ENCODE results near the gene RTL1.

RTL1 gene

DNA sequence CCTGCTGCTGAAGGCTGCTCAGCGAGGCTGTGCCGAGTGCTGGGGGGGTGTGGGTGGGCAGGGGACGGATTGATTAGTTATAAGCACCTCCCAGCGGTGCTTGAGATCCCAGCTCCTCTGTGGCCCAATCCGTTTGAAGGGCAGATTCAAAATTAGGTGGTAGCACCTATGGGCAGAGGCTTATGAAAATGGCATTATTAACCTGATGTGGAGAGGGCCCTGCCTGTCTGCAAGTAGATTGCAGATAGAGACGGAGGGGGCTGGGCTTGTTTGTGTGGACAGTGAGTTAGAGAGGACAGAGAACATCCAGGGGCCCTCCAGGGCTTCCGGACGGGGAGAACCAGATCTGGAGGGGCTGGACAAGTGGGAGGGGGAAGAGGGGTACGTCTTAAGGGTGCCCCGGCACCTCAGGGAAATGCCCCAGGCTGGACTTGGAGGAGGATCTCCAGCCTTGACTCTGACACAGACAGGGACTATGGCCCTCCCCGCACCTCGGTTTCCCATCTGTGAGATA lies at the start of gene RTL1:
Gene RTL1 (minus strand): TSS at position 51 of the 514 bp plus-strand sequence. CDS start 18,934 bp downstream, outside the sequence.
- no peak for DNase-seq (ENCODE audit: low spot score)

GRCh38 chr14:100950024-100950423 lies 46.5 kb upstream of the RTL1 start:
- no peak for DNase-seq (ENCODE audit: low spot score)

GRCh38 chr14:100944052-100944451 lies 40.5 kb upstream of the RTL1 start:
- DNase-seq (ENCODE audit: low spot score), result no peak

DNA sequence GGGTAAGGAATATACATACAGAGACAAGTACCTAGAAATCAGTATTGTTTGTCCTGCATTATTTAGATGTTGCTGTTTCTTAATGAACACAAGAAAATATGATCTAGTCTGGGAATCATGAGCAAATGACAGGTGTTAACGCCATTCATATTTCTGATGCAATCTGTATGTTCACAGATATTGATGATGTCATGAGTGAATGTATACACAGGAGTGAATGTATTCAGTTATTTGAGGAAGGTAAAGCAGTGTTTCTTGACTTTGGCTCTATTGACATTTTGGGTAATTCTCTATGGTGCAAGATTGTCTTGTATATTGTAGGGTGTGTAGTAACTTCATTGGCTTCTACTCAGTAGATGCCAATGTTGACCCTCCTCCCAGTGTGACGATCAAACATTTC lies 26.7 kb upstream of the RTL1 start:
- DNase-seq (ENCODE audit: low spot score), result no peak

- no peak for DNase-seq (ENCODE audit: low spot score)
Observed at GRCh38 chr14:100915560-100915959, 12.0 kb upstream of the RTL1 start.

DNA sequence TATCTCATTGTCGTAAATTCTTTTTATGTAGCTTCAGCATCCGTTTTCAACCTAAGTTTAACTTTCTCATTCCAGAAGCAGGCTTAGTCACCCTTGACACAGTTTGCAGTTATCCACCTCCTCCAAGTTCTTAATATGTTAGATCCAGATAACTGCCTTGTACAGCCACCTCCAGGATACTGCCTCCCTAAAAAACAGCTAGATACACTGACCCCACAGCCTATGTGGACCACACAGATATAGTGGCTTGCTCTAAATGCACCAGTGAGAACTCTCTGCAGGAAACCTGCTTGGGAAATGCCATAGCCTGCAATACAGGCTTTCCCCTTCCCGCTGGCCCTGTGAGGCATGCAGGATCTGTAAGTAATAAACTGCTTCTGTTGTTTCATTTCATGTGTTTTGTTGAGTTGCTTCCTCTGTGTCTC lies 11.1 kb upstream of the RTL1 start:
- DNase-seq (ENCODE audit: low spot score), result no peak

DNA sequence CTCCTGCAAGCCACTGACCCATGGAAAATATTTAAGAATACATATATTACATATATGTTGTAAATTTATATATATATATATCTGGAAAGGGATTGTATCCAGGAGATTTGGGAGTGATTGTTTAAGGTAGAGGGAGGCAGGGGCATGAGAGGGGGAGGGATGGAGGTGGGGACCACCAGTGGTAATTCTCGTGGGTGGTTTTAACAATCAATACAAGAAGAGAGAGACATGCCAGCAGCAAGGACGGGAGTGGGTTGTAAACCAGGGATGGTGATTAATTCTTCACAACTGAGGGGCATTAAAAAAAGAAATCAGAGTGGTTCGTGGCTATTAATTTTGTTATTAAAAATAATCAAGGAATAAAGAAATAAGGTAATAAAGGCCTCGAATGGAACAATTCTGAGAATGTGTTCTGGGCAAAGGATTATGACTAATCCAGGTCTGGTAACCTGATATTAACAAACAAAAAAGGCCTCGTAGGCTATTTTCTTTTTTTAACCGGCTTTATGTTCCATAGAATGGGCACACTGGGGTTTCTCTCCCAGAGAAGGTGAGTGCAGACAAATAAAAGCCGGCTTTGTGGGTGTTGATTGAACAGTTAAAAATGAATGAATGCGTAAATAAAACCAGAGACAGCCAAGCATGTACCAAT lies 8.3 kb upstream of the RTL1 start:
- DNase-seq (ENCODE audit: low spot score), result no peak

DNA sequence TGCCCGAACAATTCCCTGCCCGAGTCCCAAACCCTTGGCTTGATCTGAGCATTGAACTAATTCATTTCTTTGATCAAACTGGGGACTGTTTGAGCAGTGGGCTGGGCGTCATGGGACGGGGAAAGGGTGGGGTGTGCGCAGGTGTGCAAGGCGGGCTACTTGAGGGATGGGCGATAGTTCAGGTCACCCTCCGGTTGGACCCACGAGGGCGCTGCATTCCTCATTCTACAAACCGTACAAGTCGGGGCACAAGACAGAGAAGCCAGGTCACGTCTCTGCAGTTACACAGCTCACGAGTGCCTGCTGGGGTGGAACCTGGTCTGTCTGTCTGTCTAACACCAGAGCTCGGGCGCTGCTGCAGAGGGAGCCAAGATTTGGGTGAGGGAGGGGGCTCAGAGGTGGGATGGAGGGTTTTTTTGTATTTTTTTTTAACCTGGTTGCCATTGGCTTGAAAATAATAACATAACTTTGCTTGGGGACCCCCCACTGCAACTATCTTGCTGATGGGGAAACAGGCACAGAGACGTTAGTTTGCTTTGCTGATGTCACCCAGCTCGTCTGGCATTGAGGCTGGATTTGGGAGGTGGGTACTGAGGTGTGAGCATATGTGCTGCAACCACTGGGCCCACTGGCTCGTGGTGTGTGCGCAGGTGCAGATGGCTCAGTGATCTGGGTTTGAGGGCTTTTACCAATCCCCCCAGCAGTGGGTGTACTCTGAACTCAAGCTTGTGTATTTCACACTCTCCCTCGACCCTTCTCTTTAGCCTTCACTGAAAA lies 7.6 kb upstream of the RTL1 start:
- no peak for DNase-seq (ENCODE audit: low spot score)

- DNase-seq (ENCODE audit: low spot score), result no peak
Observed at GRCh38 chr14:100909439-100909838, 5.9 kb upstream of the RTL1 start.

DNA sequence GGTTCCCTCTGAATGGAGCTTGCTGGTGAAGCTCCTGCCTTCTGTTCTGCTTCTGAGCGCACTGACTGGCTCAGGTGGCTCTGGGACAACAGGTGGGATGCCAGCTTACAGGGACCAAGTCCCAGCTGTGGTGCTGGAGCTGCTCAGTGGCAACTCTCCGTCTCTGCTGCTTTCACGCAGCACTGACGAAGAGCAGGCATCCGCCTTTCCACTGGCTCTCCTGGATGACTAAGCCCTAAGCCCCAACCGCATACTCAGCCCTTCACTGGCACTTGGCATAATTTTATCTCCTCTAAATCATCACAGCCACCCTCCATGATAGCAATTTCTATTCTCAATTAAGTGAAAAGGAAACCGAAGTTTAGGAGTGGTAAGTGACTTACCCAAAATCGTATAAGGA lies 3.7 kb upstream of the RTL1 start:
- no peak for DNase-seq (ENCODE audit: low spot score)

DNA sequence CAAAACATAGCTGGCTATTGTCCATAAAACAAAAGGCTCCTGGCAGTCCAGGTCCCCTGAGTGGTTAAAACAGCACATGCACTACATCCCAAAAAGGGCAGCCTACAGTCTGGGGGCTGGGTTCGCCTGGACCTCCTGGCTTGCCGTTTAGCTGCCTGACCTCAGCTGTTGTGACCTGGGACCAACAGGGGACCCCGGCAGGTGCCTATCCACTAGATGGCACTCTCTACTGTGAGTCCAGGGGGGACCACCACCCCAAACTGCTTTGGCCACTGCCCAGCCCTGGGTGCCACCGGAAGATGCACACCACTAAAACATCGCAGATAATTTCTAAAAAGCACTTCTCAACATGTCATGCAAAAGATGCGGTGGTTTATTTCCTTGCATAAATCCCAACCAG lies 2.9 kb upstream of the RTL1 start:
- DNase-seq (ENCODE audit: low spot score), result no peak

- no peak for DNase-seq (ENCODE audit: low spot score)
Observed at GRCh38 chr14:100905166-100905565, 1.6 kb upstream of the RTL1 start.

GRCh38 chr14:100904307-100905087 lies 975 bp upstream of the RTL1 start:
- DNase-seq (ENCODE audit: low spot score), result no peak

DNA sequence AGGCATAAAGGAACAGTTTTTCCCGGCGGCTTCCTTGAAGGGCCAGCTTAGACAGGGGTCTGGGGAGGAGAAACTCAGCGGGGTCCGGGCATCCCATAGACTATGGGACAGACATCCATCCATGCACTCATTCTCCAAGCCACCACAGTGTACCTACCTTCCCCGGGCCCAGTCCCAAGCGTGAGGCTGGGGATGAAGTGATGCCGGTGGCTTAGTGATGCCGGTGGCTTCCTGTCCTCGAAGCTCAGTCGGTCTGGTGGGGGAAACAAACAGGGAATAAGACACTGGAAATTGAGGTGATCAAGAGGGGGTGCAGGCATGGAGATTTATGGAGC lies 421 bp downstream of the RTL1 start:
- DNase-seq (ENCODE audit: low spot score), result no peak

GRCh38 chr14:100902295-100903133 lies 1.0 kb downstream of the RTL1 start:
- DNase-seq (ENCODE audit: low spot score), result no peak

DNA sequence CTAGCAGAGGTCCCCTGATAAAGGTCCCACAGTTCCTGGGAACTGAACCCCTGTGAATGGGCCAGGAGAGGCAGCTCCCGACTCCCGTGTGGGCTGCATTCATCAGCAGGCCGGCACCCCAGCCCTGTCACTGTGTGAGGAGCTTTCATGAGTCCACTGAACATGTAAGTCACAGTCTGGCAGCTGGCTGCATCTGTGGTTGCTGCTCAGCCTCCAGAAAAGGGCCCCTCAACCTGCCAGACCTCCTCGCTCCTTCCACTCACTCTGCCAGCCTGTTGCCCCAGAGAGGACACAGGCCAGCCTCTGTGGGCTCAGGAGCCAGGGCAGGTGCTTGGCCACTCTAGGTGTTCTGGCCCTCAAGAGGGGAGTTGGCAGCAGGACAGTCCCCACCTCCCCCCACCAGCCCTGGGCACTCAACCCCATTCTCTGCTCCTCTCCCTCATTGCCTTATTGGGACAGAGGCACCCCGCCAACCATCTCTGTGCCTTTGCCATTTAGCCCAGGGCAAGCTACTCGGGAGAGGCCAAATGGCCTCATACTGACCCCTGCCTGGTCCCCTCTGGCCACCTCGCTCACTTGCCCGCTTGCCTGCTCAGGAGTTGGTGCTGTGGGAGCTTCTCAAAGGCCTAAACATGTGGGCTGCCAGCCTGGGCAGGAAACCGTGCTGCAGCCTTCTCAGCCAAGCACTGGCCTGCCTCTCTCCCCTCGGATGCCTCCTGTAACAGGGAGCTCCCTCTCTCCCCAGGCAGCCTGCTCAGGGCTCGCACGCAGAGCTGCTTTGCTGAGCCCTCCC lies 1.9 kb downstream of the RTL1 start:
- DNase-seq (ENCODE audit: low spot score), result no peak

- DNase-seq (ENCODE audit: low spot score), result no peak
Observed at GRCh38 chr14:100900837-100901390, 2.6 kb downstream of the RTL1 start.

DNA sequence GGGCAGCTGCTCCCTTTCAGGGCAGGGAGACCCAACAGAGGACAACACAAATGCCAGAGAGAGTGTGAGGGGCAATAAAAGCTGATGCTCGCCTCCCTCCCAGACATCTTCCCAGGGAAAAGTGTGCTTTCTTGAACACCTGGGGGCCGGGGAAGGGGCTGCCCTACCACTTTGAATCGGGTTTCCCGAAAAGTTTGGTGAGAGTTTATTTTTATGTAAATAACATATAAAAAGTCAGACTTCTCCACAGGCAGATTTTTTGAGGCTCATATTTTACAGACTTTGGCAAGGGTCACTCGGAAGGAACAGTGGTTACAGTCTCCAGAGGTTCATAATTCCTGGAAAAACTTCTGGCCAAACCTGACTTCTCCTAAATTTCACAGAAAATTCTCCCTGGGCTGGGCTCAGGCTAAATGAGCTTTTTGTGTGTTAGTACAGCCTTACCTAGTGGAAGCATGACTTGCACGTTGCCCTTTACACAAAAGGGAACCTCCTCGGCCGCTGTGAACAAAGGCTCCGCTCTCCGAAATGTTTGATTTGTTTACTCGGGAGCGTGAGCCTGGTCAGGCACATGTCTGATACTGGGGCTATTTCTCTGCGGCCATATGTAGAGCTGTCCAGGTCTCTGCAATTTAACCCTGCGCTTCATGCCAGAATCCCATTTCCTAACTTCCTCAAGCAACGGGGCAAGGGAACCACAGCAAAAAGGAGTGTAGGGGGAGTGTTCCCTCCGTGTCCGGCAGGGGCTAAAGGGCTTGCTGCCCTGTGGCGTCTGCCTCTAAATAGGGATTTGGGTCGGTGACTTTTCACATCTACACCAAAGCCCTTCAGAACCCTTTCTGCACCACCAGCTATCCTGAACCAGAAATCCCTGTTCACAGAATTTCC lies 3.4 kb downstream of the RTL1 start:
- DNase-seq (ENCODE audit: low spot score), result no peak

Measured in CD4-positive, alpha-beta T cell treated with Interleukin-6 at 100 ng/mL for 8 hours (primary cell).